HG02938 (cell line): ENCODE results near the gene CD38.
"Not testable (repeated sequence)": the region's sequence is repeated elsewhere in the genome, so short reads cannot be mapped to it uniquely, and the experiment has no call there.

Experiments
- ATAC-seq: cut with Tn5 transposase; IDR thresholded peaks from one replicate; pipeline ENCODE4 v1.9.1; 2021; ENCODE audit warnings: mild to moderate bottlenecking, moderate library complexity; ENCODE audit not compliant: unreplicated experiment

The CD38 gene

DNA sequence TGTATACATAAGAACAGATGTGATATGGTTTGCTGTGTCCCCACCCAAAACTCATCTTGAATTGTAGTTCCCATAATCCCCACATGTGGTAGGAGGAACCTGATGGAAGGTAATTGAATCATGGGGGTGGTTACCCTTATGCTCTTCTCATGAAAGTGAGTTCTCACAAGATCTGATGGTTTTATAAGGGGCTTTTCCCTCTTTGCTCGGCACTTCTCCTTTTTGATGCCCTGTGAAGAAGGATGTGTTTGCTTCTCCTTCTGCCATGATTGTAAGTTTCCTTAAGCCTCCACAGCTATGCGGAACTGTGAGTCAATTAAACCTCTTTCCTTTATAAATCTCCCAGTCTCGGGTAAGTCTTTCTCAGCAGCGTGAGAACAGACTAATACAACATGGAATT lies 83.1 kb downstream of the CD38 start:
- not testable (repeated sequence) for ATAC-seq

DNA sequence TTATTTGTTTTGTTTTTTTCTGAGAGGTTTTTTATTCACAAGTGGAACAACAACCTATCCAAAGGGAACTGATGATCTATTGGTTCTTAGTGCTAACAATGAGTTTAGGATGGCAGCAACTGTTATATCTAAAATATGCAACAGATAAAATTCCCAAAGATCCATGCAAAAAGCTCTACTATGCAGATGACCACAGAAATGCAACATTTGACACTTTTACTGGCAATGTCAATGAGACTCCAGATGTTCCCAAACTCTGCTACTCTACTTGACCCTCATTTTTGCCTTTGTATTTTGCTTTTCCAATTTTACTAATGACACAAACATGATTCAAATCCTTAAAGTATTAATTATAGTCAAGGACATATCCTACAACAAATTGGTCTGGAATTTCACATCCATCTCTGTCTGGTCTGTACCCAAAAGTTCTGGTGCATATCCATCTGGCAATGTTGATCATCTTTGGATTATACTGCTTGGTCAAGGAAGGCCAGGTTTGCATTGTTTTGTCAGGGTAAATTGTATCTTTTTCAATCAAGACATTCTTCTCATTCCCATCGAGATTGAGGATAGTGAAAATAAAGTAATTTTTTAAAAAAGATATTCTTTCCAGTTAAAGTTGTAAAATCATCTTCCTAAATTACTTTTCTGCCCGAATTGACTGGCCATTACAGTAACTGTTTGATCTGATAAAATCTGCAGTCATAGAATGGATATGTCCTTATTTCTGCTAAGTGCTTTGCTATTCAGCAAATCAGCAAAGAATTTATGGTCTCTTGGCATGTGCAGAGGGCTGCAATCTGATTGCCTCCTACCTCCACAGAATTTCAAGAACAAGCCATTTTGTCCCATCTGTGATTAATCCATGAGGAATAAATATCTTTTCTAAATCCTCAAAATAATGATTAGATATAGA lies 86.8 kb downstream of the CD38 start:
- ATAC-seq: no peak

DNA sequence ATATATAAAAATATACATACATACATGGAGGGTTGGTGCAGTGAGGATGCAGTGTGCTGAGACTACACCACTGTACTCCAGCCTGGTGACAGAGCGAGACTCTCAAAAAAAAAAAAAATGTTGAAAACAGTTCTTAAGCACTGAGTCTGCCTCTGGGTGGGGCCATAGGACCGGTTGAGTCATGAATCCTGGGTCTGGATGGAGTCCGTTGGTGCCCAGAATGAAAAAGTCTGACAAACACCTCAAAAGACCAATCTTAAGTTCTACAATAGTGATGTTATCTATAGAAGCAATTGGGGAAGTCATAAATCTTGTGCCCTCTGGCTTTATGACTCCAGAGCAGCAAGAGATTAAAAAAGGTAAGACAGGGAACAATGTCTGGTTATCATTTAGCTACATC lies 90.0 kb downstream of the CD38 start:
- ATAC-seq: no peak

DNA sequence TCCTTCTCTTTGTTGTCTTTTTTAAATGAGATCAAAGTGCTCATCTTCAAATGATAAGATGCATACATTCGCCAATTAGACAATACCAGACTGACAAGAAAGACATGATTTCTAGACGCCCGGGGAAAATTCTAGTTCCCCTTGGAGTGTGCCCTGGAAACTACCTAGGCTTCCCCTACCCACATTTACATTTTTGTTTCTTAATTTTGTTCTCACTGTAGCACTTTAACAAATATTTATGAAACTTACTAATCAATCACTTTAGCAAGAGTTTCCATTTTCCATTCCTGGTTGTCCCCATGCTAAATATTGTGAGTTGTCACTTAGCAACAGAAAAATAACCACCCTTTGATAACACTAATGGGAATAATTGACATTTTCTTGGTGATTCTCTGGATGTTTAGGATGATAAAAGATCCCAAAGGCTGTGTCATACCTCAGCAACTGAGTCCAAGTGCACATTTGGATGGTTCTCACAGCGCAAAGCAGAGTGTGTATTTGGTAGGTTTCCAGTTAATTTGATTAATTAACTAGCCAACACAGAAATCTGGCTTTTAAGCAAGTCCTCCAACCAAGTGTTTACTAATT lies 90.8 kb downstream of the CD38 start:
- peak; percentile 55 for ATAC-seq

DNA sequence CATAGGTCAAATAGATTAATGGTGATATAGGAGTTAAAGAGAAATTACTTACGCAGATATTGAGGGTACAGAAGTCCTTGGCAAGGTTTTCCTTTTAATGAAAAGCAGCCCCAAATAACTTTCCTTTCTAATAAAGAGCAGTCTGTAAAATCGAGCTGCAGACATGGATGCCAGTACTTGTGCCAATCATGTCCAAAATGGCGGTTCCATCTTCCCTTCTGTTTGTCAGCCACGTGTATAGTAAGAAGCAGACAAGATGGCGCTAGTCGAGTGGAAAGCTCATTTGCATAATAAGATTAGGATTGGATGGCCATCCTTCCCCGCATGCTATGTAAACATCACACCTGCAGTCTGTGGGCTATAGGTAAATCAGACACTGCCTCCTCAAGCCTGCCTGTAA lies 92.0 kb downstream of the CD38 start:
- ATAC-seq: no peak

DNA sequence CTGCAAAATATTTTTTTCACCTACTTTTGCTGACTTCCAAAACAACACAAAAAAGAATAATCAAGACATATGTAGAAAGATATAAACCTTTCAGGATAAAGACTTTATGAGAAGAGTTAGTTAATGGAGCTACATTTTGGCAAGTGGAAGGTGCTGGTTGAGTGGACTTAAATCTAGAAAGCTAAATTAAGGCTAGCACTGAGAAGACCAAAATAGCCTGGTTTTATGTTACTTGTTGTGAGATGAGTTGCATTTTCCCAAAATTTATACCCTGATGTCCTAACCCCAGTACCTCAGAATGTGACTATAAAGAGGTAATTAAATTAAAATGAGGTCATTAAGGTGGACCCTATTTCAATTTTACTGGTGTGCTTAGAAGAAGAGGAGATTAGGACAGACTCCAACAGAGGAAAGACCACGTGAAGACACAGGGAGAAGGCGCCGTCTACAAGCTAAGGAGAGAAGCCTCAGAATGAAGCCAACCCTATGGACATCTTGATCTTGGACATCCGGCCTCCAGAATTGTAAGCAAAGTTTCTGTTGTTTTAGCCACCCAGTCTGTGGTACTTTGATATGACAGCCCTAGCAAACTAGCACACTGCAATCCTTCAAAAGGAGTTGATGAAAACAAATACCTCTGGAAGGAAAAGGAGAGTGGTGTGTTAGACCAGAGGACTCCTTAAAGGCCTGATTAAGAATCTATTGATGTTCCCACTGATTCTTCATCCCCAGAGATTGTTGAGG lies 93.0 kb downstream of the CD38 start:
- ATAC-seq: no peak

DNA sequence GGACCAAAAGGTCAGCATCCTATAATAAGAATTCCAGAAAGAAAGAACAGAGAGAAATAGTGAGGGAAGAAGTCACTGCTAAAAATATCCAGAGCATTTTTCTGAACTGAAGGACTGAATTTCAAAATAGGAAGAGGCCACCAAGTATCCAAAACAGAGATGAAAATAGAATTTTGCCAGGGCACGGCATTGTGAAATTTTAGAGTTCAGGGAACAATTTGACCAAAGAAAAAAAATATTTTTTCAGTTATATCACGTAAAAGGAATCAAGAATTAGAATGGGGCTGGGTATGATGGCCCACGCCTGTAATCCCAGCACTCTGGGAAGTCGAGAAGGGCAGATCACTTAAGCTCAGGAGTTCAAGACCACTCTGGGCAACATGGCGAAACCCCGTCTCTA lies 95.0 kb downstream of the CD38 start:
- no peak for ATAC-seq

DNA sequence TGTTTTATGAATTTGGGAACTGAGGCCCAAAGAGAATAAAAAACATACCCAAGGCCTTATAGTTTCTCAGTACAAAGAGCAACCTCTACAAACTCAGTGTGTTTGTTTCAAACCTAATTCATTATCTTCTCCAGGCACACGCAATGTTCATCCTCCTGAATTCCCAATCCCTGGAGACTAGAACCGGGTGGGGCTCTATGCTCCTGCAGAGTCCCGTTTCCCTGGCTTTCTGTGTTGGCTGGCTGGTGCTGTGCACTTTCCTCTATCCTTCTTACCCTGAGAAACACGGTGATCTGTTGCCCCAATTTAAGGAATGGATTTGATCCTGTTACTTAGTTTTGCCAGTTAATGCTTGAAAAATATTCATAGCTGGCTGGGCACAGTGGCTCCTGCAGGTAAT lies 96.5 kb downstream of the CD38 start:
- ATAC-seq: no peak

DNA sequence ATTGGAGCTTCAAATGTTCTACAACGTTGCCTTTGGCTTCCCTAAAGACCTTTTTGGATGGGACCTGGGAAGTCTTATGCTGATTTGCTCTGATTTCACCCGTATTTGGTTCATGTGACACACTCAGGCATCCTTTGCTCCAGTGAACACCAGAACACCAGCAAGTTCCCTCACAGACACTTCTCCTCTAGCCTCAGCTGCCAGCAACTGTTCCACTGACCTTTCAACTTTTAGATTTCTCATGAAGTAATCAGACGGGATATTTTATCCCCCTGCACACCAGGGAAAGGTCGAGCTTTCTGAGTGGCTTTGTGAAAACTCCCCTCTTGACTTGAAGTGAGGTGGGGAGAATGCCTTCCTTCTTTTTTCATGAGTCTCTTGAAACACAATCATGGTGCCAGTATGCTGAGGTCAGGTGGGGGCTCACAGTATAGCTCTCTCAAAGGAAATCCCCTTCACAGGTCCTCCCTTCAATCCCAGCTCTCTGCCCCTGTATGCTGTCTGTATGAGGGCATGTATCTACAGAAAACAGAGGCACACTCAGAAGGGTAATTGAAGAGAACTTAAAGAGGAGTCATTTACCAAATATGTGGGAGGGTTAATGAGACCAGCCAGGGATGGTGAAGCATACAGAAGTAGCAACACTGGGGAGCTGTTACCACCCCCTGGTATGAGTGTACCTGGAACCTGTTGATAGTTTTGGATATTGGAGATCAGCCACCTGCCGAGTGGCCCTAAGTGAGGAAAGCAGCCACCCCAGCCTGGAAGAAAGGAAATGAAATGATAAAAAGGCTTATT lies 97.7 kb downstream of the CD38 start:
- no peak for ATAC-seq

DNA sequence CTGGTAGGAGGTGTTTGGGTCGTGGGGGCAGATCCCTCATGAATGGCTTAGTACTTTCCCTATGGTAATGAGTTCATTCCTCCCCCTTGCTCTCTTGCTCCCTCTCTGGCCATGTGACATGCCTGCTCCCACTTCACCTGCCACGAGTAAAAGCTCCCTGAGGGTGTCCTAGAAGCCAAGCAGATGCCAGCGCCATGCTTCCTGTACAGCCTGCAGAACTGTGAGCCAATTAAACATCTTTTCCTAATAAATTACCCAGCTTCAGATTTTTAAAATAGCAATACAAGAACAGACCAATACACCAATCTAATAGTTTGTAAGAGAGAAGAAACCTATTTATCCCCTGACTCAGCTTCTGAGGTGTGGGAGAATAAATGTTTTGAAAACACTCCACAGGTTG lies 99.9 kb downstream of the CD38 start:
- no peak for ATAC-seq

DNA sequence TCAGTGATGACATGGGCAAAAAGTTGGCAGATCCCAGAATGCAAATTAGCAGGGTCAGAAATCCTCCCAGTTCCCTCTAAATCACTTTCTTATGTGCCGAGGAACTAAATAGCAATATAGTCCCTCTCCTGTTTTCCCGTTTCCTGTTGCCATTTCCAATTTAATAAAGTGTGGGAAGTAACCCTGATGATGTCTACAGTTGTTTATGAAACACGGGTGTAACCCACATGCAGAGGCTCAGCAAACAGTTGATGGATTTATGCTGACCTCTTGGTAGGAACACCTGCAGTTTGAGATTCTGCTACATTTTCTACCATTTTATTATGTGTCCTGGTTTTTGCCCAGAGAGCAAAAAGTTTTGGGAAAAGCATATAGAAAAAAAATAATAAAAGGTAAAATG lies 103.7 kb downstream of the CD38 start:
- no peak for ATAC-seq

DNA sequence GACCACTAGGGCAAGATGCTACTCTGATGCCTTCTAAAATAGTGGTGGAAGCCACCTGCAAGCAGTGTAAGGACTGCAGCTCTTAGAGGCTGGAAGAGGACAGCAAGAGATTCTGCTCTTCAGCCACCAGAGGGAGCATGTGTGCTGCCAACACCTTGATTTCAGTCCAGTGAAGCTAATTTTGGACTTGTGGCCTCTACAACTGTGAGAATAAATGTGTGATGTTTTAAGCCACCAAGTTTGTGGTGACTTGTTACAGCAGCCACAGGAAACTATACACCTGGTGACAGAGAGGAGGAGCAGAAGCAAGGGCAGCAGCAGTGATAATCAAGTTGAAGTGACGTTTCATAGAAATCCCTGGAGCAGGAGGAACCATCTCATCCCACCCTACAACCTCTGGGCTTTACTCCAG lies 104.6 kb downstream of the CD38 start:
- peak; percentile 95 for ATAC-seq

DNA sequence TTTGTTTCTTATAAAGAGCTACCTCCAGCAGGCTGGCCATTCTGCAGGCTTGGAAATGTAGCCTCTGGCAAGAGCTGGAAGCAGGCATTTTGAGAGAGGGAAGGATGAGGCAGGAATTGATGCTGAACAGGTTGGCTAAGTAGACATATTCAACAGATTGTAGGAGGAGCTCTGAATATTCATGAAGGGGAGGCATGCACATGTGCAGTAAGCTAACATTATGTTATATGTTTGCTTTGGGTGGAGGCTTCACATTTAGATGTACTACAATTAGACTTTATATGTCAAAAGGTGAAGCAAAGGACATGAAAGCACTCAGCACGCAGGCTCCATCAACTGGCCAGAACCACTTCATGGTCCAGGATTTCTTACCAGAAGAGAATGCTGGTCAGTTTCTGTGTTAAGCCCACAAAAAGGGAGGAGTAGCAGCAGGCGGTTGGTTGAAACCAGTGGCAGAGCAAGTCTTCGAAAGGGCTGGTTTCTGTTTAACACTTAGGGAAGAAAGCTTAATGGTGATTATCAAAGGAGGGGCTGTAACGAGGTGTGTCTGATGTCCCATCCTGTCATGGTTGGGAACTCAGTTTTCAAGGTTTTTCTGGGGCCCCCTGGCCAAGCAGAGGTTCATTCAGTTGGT lies 105.6 kb downstream of the CD38 start:
- ATAC-seq: no peak

DNA sequence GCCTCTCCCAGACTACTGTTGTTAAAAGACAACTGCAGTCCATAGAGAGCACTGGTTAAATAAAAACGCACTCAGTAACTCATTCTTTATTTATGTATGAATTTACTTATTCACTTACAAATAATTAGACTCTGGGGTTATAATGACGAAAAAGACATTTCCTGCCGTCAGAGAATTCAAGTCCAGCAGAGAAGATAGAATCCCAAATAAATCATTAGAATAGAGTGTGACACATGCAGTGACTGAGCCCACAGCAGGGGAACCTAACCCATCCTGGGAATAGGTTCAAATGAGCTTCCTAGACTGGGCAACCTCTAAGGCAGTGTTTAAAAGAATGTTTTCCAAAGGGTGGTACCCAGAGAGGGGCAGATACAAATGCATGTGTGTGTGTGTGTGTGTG lies 106.5 kb downstream of the CD38 start:
- no peak for ATAC-seq

DNA sequence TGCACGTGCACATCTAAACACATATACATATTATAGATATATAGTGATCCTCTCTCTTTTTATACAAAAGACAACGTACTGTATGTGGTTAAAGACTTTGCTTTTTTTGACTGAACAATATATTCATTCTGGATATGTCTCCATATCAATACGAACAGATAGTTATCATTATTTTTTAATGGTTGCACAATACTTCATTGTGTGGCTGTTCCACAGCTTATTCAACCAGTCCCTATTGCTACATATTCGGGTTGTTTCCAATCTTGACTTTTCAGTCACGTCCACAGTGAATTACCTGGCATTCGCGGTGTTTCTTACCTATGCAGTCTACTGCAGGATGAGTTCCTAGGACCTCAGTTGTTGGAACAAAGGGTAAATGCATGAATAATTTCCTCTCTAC lies 107.3 kb downstream of the CD38 start:
- no peak for ATAC-seq

DNA sequence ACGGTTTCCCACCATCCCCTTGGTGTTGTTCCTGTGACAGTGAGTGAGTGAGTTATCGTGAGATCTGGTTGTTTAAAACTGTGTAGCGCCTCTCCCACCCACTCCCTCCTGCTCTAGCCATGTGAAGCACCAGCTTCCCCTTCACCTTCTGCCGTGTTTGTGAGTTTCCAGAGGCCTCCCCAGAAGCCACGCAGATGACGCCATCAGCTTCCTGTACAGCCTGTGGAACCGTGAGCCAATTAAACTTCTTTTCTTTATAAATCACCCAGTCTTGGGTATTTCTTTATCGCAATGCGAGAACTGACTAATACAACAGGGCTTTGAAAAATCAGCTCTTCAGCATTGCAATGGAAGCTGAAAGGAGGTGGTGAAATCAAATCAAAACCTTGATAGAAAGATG lies 110.4 kb downstream of the CD38 start:
- ATAC-seq: no peak

DNA sequence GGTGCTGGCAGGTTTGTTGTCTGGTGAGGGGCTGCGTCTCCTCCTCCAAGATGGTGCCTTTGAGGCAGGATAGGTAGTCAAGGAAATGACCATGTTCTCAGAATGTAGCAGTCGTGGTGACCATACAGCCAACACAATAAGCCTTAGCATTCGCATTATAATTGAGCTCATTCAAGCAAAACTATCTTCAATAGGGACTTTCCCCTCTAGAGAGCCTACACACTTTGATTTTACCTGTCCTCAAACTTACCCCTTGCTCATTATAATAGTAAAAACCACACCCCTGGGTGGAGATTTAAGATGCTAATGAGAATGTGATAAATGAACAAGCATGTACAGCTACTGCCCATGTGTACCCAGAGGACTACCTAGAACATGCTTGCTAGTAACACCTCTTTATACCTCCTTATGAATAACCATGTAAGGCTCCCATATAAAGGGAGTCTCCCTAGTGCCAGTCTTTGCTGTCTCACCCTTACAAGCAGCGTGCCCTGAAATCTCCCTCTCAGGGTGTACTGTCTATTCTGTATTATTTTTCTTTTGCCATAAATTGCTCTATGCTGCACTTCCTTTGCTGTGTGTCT lies 112.2 kb downstream of the CD38 start:
- ATAC-seq: no peak

DNA sequence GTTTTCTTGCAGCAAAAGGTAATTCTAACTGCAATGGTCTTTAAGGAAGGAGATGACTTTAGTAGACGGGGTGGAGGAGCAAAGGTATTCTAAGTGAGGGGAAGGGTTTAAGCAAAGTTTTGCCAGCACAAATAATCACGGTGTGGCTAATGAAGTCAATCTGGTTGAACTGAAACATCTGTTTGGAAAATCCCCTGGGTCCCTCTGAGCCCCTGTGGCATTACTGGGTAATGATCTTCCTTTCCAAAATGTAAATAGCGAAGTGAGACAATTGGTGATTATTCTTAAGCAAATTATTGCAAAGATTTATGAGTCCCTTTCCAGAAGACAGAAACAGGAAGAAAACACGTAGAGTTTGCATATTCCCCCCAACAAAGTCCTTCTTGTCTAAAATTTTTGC lies 113.2 kb downstream of the CD38 start:
- ATAC-seq: peak; percentile 56

DNA sequence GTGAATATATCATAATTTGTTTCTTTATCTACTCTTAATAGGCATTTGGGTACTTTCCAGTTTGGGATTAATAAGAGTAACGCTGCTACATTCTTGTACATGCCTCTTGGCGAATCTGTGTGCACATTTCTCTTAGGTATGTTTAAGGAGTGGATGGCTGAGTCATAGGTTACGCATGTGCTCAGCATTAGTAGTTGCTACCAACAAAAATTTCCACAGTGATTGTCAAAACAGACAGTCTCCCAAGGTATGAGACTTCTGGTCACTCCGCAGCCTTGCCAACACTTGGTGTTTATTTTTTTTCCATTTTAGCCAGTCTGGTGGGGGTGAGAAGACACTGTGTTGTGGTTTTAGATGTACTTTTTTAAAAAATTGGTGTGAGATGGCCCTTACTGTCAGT lies 115.8 kb downstream of the CD38 start:
- no peak for ATAC-seq

DNA sequence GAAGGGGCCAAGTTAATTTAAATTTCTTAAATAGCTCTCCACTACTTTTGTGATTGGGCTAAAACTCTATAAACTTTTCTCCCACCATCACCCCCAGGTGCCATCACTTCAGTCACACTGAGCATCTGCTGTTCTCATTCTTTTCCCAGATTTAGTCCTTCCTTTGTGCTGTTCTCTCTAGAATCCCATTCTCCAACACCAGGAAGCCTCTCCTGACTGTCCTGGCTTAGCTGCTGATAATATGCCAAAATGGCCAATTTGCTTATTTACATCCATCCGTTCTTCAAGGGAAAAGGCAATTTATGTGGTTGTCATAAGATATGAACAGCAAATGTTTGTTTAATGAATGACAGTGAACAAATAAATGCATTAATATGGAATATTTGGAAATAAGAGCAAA lies 116.3 kb downstream of the CD38 start:
- ATAC-seq: no peak
